ENCODE measurements around the gene ARHGEF7. TPM values are rescaled to one million over a fixed set of nuclear protein-coding genes. Genes with fewer than 3 reads are reported as not detected.

Gene ARHGEF7
- total RNA-seq, 2 donors from 2014 or later = 55.1 to 64.4 TPM

GRCh38 chr13:111219280-111219679 lies 104.2 kb downstream of the ARHGEF7 start:
- H3K4me3 Mint-ChIP-seq = no peak overlapping the region

GRCh38 chr13:111219950-111220349 lies 104.8 kb downstream of the ARHGEF7 start:
- Mint-ChIP-seq H3K27me3 (ENCODE audit: low read depth) (no peaks in the 10 kb centered on the region), H3K9me3 (no peaks in the 10 kb centered on the region), H3K4me1 (ENCODE audit: low read depth) (peaks cover 29% of the 10 kb centered on the region), H3K36me3 (ENCODE audit: insufficient read depth in 2 of 2) (no peaks in the 10 kb centered on the region), H3K27ac (no peak overlapping the region), H3K4me3 (no peak overlapping the region)
- DNase-seq (no peak), ATAC-seq (replicated peaks in 1 of 2) (no peak)

More at GRCh38 chr13:111219280-111219679, 104.2 kb downstream of the ARHGEF7 start:
- no peak for DNase-seq
- H3K4me1 Mint-ChIP-seq (ENCODE audit: low read depth) = peaks cover 25% of the 10 kb centered on the region
- H3K36me3 Mint-ChIP-seq (ENCODE audit: insufficient read depth in 2 of 2) = no peaks in the 10 kb centered on the region
- ATAC-seq (replicated peaks in 1 of 2) = no peak
- no peak overlapping the region for H3K27ac Mint-ChIP-seq
- no peaks in the 10 kb centered on the region for H3K27me3 Mint-ChIP-seq (ENCODE audit: low read depth)
- H3K9me3 Mint-ChIP-seq = no peaks in the 10 kb centered on the region

DNA sequence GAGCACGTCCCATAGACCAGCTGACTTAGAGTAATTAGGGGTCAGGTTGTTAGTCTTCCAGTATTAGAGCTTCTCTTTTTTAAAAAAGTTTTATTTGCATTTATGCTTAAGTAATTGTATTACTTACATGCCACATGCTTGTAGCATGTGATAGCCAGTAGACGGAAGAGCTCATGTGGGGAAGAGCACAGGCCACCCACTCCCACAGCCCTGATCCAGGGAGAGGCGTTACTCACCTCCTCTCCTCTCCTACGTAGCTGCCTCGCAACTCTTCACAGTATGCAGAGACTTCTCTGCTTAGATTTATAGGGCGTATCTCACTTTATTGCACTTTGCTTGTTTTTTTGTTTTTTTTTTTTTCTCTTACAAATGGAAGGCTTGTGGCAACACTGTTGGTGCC lies 110.1 kb downstream of the ARHGEF7 start:
- Mint-ChIP-seq H3K27me3 (ENCODE audit: low read depth) (no peaks in the 10 kb centered on the region), H3K9me3 (no peaks in the 10 kb centered on the region)
- no peak for ATAC-seq (replicated peaks in 1 of 2)

DNA sequence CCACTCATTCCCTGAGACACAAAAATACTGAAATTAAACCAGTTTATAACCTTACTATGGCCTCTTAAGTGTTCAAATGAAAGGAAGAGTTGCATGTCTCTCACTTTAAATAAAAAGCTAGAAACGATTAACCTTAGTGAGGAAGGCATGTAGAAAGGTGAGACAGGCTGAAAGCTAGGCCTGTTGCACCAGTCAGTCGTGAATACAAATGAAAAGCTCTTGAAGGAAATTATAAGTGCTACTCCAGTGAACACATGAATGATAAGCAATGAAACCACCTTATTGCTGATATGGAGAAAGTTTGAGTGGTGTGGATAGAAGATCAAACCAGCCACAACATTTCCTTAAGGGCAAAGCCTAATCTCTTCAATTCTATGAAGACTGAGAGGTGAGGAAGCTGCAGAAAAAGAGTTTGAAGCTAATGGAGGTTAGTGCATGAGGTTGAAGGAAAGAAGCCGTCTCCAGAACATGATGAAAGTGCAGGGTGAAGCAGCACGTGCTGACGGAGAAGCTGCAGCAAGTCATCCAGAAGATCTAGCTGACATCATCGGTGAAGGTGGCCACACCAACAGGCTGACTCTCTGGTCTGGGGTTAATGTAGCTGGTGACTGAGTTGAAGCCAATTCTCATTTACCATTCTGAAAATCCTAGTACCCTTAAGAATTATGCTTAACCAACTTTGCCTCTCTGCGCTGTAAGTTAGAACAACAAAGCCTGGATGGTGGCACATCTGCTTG lies 110.9 kb downstream of the ARHGEF7 start:
- Mint-ChIP-seq H3K4me3 (no peak overlapping the region), H3K9me3 (no peaks in the 10 kb centered on the region), H3K4me1 (ENCODE audit: low read depth) (peaks cover 29% of the 10 kb centered on the region), H3K27ac (no peak overlapping the region), H3K27me3 (ENCODE audit: low read depth) (no peaks in the 10 kb centered on the region), H3K36me3 (ENCODE audit: insufficient read depth in 2 of 2) (peaks cover 2 to 8% of the 10 kb centered on the region in 2 donors)
- ATAC-seq (replicated peaks in 1 of 2) (peak; percentile 39 to 43), DNase-seq (no peak)

More for the DNA sequence above, 110.1 kb downstream of the ARHGEF7 start:
- no peak overlapping the region for H3K27ac Mint-ChIP-seq
- peaks cover 29% of the 10 kb centered on the region for H3K4me1 Mint-ChIP-seq (ENCODE audit: low read depth)
- DNase-seq = no peak
- peaks cover 2 to 8% of the 10 kb centered on the region in 2 donors for H3K36me3 Mint-ChIP-seq (ENCODE audit: insufficient read depth in 2 of 2)
- no peak overlapping the region for H3K4me3 Mint-ChIP-seq

DNA sequence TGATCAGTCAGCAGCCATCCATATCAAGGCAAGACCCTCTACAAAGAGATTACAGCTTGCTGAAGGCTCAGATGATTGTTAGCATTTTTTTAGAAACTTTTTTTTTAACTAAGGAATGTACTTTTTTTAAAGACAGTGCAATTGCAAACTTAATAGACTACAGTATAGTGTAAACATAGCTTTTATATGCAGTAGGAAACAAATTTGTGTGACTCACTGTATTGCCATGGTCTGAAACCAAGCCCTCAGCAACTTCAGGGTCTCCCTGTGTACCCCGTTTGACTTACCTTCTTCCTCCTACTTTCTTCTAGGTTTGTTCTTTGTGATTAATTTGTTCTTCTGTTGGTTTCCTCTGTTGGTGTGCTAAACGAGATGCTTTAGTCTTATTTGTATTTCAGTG lies 112.3 kb downstream of the ARHGEF7 start:
- Mint-ChIP-seq H3K4me3 (no peak overlapping the region), H3K9me3 (no peaks in the 10 kb centered on the region), H3K36me3 (ENCODE audit: insufficient read depth in 2 of 2) (peaks cover 2 to 8% of the 10 kb centered on the region in 2 donors), H3K27me3 (ENCODE audit: low read depth) (no peaks in the 10 kb centered on the region), H3K27ac (no peak overlapping the region), H3K4me1 (ENCODE audit: low read depth) (peaks cover 29% of the 10 kb centered on the region)
- ATAC-seq (replicated peaks in 1 of 2) (no peak), DNase-seq (no peak)

GRCh38 chr13:111228262-111229144 lies 113.4 kb downstream of the ARHGEF7 start:
- no peaks in the 10 kb centered on the region for H3K27me3 Mint-ChIP-seq (ENCODE audit: low read depth)
- peaks cover 2 to 8% of the 10 kb centered on the region in 2 donors for H3K36me3 Mint-ChIP-seq (ENCODE audit: insufficient read depth in 2 of 2)
- H3K4me3 Mint-ChIP-seq = no peak overlapping the region
- no peak overlapping the region for H3K27ac Mint-ChIP-seq
- peaks cover 19% of the 10 kb centered on the region for H3K4me1 Mint-ChIP-seq (ENCODE audit: low read depth)
- ATAC-seq (replicated peaks in 1 of 2) (no peak), DNase-seq (no peak)
- no peaks in the 10 kb centered on the region for H3K9me3 Mint-ChIP-seq

- peaks cover 8 to 16% of the 10 kb centered on the region in 2 donors for H3K36me3 Mint-ChIP-seq (ENCODE audit: insufficient read depth in 2 of 2)
- no peak overlapping the region for H3K27ac Mint-ChIP-seq
- H3K27me3 Mint-ChIP-seq (ENCODE audit: low read depth) = no peaks in the 10 kb centered on the region
These were observed 115.3 kb downstream of the ARHGEF7 start for GRCh38 chr13:111230385-111230930.

GRCh38 chr13:111232191-111232590 lies 117.1 kb downstream of the ARHGEF7 start:
- Mint-ChIP-seq H3K27me3 (ENCODE audit: low read depth) (no peaks in the 10 kb centered on the region), H3K4me1 (ENCODE audit: low read depth) (peaks cover 13% of the 10 kb centered on the region), H3K36me3 (ENCODE audit: insufficient read depth in 2 of 2) (peaks cover 8 to 16% of the 10 kb centered on the region in 2 donors), H3K9me3 (no peaks in the 10 kb centered on the region), H3K27ac (no peak overlapping the region), H3K4me3 (no peak overlapping the region)
- no peak for DNase-seq
- no peak for ATAC-seq (replicated peaks in 1 of 2)

More at GRCh38 chr13:111230385-111230930, 115.3 kb downstream of the ARHGEF7 start:
- DNase-seq (no peak), ATAC-seq (replicated peaks in 1 of 2) (no peak)
- H3K4me3 Mint-ChIP-seq = no peak overlapping the region
- peaks cover 14% of the 10 kb centered on the region for H3K4me1 Mint-ChIP-seq (ENCODE audit: low read depth)
- no peaks in the 10 kb centered on the region for H3K9me3 Mint-ChIP-seq

DNA sequence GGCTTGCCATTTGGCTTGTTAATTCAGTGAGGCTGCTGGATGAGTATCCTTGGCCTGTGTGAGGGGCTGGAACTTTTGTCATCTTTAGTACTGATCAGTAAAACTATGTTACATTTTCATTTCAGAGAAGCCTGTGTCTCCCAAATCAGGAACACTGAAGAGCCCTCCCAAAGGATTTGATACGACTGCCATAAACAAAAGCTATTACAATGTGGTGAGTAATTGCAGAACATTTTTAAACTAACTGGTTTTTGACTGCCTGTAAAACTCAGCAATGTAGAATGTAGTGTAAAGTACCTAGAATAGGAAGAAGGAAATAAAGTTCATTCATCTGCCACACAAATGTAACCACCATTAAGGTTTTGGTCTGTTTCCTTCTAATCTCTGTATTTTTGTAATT lies 118.0 kb downstream of the ARHGEF7 start:
- Mint-ChIP-seq H3K4me1 (ENCODE audit: low read depth) (peaks cover 13% of the 10 kb centered on the region), H3K27me3 (ENCODE audit: low read depth) (no peaks in the 10 kb centered on the region), H3K4me3 (no peak overlapping the region), H3K36me3 (ENCODE audit: insufficient read depth in 2 of 2) (peaks cover 8 to 13% of the 10 kb centered on the region in 2 donors), H3K9me3 (no peaks in the 10 kb centered on the region), H3K27ac (peak overlapping the region; percentile 40)
- ATAC-seq (replicated peaks in 1 of 2) = no peak
- DNase-seq = no peak

DNA sequence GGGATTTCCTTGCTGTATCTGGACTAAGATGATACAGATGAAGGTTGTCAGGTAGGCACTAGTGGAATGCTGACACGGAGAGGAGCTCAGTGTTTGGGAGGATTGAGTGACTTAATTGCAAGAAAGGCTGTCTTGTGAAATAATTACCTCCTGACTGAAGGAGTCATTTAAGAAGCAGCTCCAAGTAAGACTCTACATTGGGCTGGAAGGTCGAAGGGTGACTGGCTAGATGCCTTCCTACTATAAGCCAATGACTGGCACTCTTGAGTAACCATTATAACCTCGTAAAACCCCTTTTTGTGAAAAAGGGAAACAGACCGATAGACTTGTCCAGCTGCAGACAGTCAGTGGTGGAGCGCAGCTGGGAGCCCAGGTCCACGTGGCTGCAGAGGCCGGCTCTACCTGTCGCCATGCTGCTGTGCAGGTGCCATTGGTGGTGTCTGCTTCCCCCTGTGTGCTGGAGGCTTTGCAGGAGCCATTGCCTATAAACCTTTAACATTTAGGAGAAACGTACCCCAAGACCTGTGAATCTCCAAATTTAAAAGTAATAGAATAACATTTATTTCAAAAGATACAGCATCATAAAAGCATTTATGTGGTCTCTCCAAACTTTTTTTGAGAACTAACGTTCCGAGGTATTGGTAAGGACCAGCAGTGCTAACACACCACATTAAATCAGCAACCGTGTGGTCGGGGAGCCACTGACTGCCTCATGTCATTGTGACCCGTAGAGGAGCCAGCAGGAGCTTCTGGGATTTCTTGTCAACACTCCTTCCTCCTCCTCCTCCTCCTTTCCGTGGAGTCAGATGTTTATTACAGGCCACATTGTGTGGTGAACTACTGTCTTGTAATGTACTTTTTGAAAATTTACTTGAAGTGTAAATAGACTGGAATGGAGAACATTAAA lies 124.9 kb downstream of the ARHGEF7 start:
- Mint-ChIP-seq H3K9me3 (no peaks in the 10 kb centered on the region), H3K4me1 (ENCODE audit: low read depth) (peaks cover 6% of the 10 kb centered on the region), H3K4me3 (no peak overlapping the region), H3K27ac (no peak overlapping the region), H3K36me3 (ENCODE audit: insufficient read depth in 2 of 2) (peaks cover 3 to 14% of the 10 kb centered on the region in 2 donors), H3K27me3 (ENCODE audit: low read depth) (no peaks in the 10 kb centered on the region)
- no peak for ATAC-seq (replicated peaks in 1 of 2)
- no peak for DNase-seq

DNA sequence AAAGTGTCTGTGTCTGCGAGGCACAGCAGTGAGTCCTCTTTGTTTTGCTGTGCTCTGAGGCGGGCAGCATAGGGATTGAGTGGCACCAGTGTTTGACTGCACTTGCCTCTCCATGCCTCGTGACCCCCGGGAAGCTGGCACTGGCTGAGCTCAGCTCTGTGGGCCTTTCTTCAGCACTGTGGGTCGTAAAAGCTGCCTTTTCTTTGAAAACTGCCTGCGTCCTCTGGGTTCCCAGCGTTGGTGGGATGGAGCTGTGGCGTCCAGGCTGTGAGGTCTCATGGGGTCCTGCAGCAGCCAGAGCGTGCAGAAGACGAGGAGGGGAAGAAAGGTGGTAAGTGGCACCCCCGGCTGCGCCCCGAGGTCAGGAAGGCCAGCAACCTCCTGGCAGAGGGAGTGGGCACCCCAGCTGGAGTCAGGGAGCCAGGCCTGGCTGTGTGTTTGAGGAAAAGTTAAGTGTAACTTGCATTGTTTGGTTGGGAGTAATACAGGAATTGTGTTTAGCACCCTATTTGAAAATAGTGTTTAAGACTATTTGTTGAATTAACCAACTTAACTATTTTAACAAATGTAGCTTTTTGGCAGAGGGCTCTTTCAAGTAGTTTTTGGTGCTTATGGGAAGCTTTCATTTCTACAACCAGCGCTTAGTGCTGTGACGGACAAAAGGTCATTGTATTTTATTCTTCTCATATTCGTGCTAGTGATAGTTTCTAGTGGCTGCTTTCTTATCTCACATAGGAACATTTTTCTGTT lies 126.1 kb downstream of the ARHGEF7 start:
- no peak overlapping the region for H3K27ac Mint-ChIP-seq
- H3K36me3 Mint-ChIP-seq (ENCODE audit: insufficient read depth in 2 of 2) = peaks cover 3 to 14% of the 10 kb centered on the region in 2 donors
- no peaks in the 10 kb centered on the region for H3K9me3 Mint-ChIP-seq
- H3K4me1 Mint-ChIP-seq (ENCODE audit: low read depth) = peaks cover 6% of the 10 kb centered on the region
- no peaks in the 10 kb centered on the region for H3K27me3 Mint-ChIP-seq (ENCODE audit: low read depth)
- H3K4me3 Mint-ChIP-seq = no peak overlapping the region
- DNase-seq (no peak), ATAC-seq (replicated peaks in 1 of 2) (no peak)

- Mint-ChIP-seq H3K27me3 (ENCODE audit: low read depth) (no peaks in the 10 kb centered on the region), H3K4me3 (no peak overlapping the region), H3K9me3 (no peaks in the 10 kb centered on the region), H3K4me1 (ENCODE audit: low read depth) (peaks cover 6% of the 10 kb centered on the region), H3K36me3 (ENCODE audit: insufficient read depth in 2 of 2) (peaks cover 3 to 14% of the 10 kb centered on the region in 2 donors), H3K27ac (no peak overlapping the region)
- ATAC-seq (replicated peaks in 1 of 2) = no peak
- DNase-seq = no peak
These were observed 126.8 kb downstream of the ARHGEF7 start for GRCh38 chr13:111241862-111242261.
